ENCODE results near the gene ZNF761. TPM values are rescaled to one million over a fixed set of nuclear protein-coding genes. Genes with fewer than 3 reads are reported as not detected.

The ZNF761 gene
- total RNA-seq, 2 experiments from 2014 or later, result 10.5 to 11.4 TPM

Other genes starting within 250 kb of the ZNF761 start
- gene ZNF665, start 238.6 kb upstream of the ZNF761 start, total RNA-seq, result 1 to 10 TPM; 6.5 to 8.7 TPM
- gene ZNF677, start 177.1 kb upstream of the ZNF761 start, total RNA-seq, result 1 to 10 TPM; 6.4 to 7.5 TPM
- not detected for gene VN1R2, start 173.7 kb upstream of the ZNF761 start, total RNA-seq
- not detected for gene VN1R4, start 164.3 kb upstream of the ZNF761 start, total RNA-seq
- gene ZNF845, start 98.2 kb upstream of the ZNF761 start, total RNA-seq, result 1 to 10 TPM; 5.9 to 6.3 TPM
- 10 to 100 TPM; 21.5 to 27.8 TPM for gene ZNF525, start 66.3 kb upstream of the ZNF761 start, total RNA-seq
- 10 to 100 TPM; 10.7 to 10.9 TPM for gene ZNF765, start 36.8 kb upstream of the ZNF761 start, total RNA-seq
- 1 to 10 TPM; 5.8 to 7.4 TPM for gene ZNF813, start 35.7 kb downstream of the ZNF761 start, total RNA-seq
- gene ZNF331, start 106.2 kb downstream of the ZNF761 start, total RNA-seq, result 10 to 100 TPM; 24.3 to 29.7 TPM
- gene DPRX, start 200.0 kb downstream of the ZNF761 start, total RNA-seq, result not detected

All from activated CD4-positive, alpha-beta T cell treated with anti-CD3 and anti-CD28 coated beads for 36 hours (primary cell).